Activated effector memory CD4-positive, alpha-beta T cell treated with anti-CD3 and anti-CD28 coated beads, Interleukin-2, amount 50 U/mL, for 16 hours (primary cell): ENCODE data around the gene FER.
"Not testable (repeated sequence)": the region's sequence is repeated elsewhere in the genome, so short reads cannot be mapped to it uniquely, and the experiment has no call there.

ENCODE experiments used
- DNase-seq: peaks from one replicate; pipeline ENCODE4 v3.0.0-alpha.2; 2020

FER gene

DNA sequence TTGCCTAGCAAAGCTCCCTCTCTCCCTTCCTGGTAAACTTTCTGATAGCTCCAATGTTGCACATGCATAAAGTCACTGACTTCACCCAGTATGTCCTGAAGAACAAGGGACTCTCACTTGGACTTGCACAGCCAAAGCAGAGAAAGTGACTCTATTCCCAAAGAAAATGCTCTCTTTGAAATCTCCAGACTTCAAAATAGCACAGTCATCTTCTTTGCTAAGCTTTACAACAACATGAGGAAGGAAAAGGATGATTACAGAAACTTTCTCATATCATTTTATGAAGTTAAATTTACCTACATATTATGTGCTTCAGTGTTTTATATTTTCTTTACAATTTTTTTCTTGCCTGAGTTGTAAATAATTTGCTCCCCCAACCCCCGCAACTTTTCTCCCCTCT, 397.4 kb downstream of the FER start:
- DNase-seq = no peak

GRCh38 chr5:109146591-109146990, 398.9 kb downstream of the FER start:
- DNase-seq = no peak

DNA sequence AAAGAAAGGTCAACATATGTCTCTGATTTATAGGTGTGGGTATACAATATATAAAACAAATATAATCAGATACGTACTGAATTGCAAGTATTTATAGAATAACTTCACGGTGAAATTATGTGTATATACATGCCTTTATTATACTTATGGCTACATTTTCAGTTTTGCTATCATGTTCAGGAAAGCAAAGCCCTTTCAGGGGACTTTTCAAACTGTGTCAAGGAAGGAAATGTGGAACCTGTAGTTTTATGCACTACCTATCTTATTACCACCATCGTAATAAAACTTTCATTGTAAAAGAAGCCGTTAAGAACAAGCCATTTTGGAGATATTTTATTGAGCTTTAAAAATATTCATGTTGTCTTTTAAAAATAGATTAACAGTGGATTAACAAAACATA, 404.9 kb downstream of the FER start:
- no peak for DNase-seq

DNA sequence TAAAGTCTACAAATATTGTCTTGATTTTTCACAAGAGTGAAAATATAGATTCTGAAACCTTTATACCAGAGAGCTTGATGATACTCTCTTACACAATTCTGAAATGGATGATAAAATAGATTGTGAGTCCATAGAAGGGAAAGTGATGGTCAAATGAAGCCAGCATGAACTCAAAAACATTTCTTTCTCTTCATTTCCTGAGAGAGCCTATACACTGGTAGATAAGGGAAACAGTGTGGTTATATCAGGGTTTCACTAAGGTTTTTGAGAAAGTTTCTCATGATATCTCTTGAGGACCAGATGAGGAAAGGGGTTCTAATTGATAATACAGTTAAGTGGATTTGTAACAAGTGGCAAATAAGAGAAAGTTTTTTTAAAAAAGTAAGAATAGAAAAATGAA, 407.9 kb downstream of the FER start:
- DNase-seq = no peak

DNA sequence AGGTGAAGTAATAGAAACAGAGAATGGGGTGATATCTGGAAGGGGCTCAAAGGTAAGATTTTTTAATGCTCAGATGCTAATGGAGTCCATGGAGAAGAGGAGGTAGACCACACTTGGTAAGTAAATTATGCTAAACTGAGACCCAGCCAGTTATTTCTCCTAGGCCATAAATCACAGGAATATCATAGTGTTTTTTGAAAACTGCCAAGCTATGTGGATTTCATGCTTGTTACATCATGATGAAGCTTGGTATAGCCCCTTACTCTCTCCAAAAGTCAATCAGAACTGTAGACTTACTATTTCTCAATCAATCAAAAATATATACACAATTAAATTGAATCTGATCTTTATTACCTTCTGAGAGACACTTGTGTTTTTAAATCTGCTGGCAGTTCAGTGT, 409.2 kb downstream of the FER start:
- no peak for DNase-seq

- no peak for DNase-seq
Observed at GRCh38 chr5:109160468-109160867, 412.8 kb downstream of the FER start.

DNA sequence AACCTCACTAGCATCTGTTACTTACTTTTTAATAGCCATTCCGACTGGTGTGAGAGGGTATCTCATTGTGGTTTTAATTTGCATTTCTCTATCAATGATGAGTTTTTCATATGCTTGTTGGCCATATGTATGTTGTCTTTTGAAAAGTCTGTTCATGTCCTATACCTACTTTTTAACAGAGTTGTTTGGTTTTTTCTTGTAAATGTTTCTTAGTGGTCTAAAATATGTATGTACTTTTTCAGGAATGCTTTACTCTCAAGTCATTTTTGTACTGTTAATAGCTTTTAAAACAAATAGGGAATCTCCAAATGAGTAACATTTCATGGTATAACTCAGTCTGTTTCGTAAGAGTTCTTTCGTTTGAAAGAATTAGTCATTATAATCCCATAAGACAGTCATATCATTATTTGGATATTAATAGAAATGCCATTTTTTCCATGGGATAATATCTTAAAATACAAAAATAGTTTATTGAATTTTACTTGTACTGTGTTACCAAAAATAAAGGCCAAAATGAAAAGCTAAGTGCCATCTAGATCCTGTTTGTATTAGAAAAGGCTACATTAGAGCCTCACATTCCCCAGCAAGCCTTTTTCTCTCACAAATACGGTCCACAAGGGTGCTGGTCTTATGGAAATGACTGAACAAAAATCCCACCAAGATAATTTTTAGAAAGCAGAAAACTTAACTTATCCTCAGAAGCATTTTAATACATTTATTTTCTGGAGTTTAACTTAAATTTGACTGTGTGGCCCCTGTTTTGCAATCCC, 414.4 kb downstream of the FER start:
- DNase-seq = no peak

- no peak for DNase-seq
Observed at GRCh38 chr5:109163336-109163735, 415.6 kb downstream of the FER start.

DNA sequence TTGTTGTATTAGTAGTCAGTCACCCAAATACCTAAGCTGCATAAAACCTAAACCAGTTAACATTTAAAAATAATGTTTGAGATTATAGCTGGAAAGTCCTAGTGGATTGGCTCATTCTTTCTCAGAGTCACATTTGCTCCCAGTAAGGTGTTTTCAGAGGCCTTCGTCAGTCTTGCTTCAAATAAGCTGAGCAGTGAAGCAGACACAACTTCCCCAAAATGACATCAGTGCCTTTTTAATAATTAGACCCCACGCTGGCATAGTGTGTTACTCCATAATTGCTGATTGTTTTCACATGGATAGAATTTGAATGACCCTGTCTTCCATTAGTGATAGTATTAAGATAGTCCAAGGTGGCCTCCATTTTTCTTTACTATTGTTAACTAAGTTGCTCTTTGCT, 416.3 kb downstream of the FER start:
- no peak for DNase-seq

DNA sequence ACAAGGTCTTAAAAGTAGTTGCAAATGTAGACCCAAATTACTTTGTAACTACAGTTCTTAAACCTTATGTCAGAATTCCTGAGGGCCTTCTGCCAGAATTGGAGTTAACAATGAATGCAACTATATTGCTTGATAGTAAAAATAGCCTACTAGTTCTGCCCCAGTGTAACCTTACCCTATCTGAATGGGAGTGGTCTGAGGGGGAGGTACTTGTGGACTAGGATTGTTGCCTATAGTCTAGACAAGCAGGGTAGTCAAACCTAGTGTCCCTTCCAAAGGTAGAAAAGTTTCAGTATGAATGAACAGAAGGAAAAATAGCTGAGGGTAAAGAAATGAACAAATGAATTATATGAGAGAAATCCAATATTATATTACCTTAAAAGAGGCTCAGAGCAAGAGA, 419.9 kb downstream of the FER start:
- no peak for DNase-seq

GRCh38 chr5:109168151-109168550, 420.5 kb downstream of the FER start:
- no peak for DNase-seq

DNA sequence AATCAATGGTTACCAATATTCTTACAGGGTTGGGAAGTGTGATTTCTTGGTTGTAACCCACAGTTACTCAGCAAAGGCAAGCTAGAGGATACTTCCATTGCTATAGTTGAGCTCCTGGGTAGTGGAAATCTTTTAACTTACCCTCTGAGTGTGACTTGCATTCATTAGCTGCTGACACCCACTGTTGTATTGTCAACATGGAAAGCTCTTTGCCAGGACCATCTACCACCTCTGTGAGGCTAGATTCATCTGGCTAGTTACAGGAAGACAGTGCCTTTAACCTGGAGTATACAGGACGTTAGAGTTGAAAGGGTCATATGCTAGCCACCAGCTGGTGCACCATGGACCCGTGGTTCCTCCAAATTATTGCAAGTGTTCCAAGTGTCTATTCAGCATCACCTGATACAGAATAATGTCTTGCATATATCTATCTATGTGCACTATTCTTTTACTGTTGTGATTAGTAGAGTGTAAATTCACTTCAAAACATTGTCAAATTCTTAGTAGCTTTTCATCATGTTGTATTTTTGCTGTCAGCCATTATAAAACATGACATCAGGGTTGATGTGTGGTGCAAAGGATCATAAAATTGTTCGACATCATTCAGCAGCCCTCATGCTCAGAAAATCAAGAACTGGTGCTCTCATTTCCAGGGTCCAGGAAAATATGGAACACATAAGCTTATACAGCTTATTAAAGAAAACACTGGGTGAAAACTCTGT, 423.1 kb downstream of the FER start:
- no peak for DNase-seq

DNA sequence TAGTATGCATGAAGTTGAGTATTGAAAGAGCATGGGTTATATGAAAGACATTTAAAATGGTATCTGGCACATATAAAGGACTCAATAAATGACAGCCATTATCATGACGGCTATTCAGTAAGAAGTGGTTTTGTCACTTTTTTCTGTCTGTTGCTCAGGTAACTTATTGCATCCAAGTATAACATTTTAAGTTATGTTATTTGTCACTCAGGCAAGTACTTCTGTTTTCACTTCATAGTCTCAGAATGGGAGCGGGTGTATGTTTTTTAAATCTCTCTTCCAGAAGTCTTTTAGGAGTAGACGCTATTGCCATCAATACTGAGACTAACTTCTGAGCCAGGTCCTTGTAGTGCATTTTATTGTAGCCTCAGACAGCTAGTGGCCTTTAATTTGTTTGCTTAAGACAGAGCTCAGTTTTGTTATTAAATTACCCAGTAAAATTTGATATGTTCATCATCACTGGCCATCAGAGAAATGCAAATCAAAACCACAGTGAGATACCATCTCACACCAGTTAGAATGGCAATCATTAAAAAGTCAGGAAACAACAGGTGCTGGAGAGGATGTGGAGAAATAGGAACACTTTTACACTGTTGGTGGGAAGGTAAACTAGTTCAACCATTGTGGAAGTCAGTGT, 423.9 kb downstream of the FER start:
- DNase-seq = not testable (repeated sequence)

DNA sequence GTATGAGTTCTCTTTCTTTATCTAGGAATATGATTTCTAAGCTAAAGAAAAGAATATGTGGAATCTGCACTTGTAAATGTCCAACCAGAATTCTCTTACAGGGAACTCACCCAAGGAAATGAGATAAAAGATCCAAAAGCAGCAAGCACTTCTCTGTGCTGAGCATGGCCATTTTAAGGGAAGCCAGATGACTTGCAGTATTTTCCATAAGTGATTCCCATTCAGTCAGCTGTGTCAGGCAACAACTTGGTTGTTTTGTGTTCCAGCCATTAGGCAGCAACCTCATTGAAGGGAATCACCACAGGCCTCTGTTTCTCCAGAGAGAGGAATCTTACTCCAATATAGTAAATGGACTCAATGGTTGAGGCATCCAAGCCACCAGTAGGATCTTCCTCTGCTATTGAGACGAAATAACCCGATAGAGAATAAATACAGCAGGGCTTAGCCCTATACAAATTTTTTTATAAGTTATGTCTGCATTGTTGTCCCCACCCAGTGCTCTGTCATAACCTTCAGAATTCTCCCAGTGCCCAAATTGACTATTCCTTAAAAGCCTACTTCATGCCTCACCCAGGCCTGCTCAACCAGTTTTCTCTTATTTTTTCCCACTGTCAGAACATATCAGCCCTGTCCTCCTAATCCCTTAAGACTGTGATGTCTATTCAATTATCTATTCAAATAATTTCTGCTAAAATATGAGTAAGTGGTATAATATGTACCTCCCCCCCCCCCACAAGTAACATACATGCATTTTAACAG, 425.5 kb downstream of the FER start:
- no peak for DNase-seq

GRCh38 chr5:109177227-109177626, 429.5 kb downstream of the FER start:
- no peak for DNase-seq

GRCh38 chr5:109177782-109178181, 430.1 kb downstream of the FER start:
- no peak for DNase-seq

DNA sequence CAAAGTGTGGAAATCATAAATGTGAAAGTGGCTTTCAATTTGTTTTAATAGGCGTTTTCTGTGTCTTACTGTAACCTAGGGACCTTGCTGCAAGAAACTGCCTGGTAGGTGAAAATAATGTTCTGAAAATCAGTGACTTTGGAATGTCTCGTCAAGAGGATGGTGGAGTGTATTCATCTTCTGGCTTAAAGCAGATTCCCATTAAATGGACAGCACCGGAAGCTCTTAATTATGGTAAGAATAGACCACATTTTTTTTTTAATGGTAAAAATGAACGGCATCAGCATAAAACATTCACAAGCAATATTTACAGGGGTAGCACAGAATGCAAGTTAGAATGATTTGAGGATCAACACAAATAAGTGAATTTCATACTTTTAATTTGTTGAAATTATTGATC, 433.0 kb downstream of the FER start:
- no peak for DNase-seq

GRCh38 chr5:109186759-109187158, 439.1 kb downstream of the FER start:
- DNase-seq = no peak

GRCh38 chr5:109191153-109191558, 443.5 kb downstream of the FER start:
- no peak for DNase-seq

DNA sequence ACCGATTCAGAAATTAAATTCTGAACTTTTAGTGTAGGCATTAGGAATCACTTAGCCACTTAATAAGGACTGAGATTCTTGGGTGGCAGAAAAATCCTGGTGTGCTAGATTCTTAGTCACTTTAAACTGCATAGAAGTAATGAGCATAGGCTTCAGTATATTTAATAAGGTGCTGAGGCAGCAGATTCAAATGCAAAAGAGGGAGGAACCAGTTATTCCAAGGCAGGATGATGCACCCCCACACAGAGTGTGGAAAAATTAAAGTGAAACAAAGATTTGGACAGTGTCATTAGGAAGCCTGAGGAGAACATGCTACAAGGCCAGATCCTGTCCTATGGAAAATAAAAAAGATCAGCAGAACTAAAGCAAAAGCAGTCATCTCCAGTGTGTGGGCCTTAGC, 444.3 kb downstream of the FER start:
- no peak for DNase-seq

- no peak for DNase-seq
Observed at GRCh38 chr5:109192555-109193281, 445.0 kb downstream of the FER start.

DNA sequence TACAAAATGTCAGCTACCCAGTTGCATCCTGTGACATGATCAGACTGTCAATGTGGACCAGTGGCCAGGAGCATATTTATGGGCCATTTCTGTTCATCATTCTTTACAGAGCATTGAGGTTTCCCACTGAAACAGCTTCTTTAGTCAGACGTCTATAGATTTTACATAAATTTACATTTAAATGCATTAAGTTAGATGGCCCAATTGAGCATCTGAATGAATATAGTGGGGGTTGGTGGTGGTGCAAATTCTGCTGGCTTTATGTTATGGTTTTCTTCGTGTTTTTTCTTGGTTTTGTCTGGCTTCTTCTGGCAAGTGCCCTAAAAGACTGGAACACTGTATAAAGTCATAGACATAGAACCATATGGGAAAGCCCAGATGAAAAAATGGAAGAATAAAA, 448.0 kb downstream of the FER start:
- no peak for DNase-seq
